Stimulated activated CD4-positive, alpha-beta T cell treated with anti-CD3 and anti-CD28 coated beads, TNF-alpha, amount 100 ng/mL, for 24 hours (primary cell): ENCODE results near the gene DCAKD.

ENCODE experiments used
- DNase-seq, 3 experiments: peaks; one replicate each; pipeline ENCODE4 v3.0.0-alpha.2; 2020; ENCODE audit warnings: low read depth in 3 of 3

Gene DCAKD

GRCh38 chr17:44976206-44976605 is 75.2 kb downstream of the DCAKD start:
- no peak for DNase-seq
